Type B pancreatic cell (in vitro differentiated cells): ENCODE measurements around the gene DCLK2. TPM values are rescaled to one million over a fixed set of nuclear protein-coding genes. Genes with fewer than 3 reads are reported as not detected.

Source experiments
- DNase-seq: peaks from one replicate; pipeline ENCODE4 v3.0.0; 2021; ENCODE audit warnings: mixed read lengths; ENCODE audit not compliant: unreplicated experiment; ENCODE audit errors: extremely low spot score
- H3K27ac Mint-ChIP-seq: 2 replicates; pipeline ENCODE4 v1.8.0; 2021; ENCODE audit warnings: mild to moderate bottlenecking, mixed read lengths
- H3K27me3 Mint-ChIP-seq: 2 replicates; pipeline ENCODE4 v1.8.0; 2021; ENCODE audit warnings: mixed read lengths
- H3K36me3 Mint-ChIP-seq: 2 replicates; pipeline ENCODE4 v1.8.0; 2021; ENCODE audit warnings: mixed read lengths
- H3K4me1 Mint-ChIP-seq: one replicate; pipeline ENCODE4 v1.8.0; 2021; ENCODE audit warnings: mixed read lengths; ENCODE audit not compliant: unreplicated experiment
- H3K4me3 Mint-ChIP-seq: 2 replicates; pipeline ENCODE4 v1.8.0; 2021; ENCODE audit warnings: mild to moderate bottlenecking, mixed read lengths
- H3K9me3 Mint-ChIP-seq: 2 replicates; pipeline ENCODE4 v1.8.0; 2021; ENCODE audit warnings: mixed read lengths
- CTCF ChIP-seq: fragments of 200-600 bp; sonication (generic); conservative IDR thresholded peaks from 2 replicates; pipeline ENCODE4 v1.5.0; 2021; ENCODE audit warnings: antibody characterized with exemption, mild to moderate bottlenecking
- total RNA-seq: library from RNA; stranded (reverse); gene quantifications from 2 replicates; pipeline ENCODE4 v1.2.1, GENCODE V29; 2021; ENCODE audit warnings: low replicate concordance

DCLK2 gene
- total RNA-seq, 1 donor from 2014 or later, result 24.9 TPM

GRCh38 chr4:150251752-150252190, 173.5 kb downstream of the DCLK2 start:
- Mint-ChIP-seq H3K4me1 (peaks cover 30% of the 10 kb centered on the region), H3K9me3 (no peaks in the 10 kb centered on the region), H3K27me3 (no peaks in the 10 kb centered on the region), H3K27ac (peak overlapping the region; percentile 83), H3K36me3 (peaks cover 31% of the 10 kb centered on the region), H3K4me3 (no peak overlapping the region)
- no peak for DNase-seq
- TF ChIP-seq CTCF, result no peak

GRCh38 chr4:150252306-150252705, 174.1 kb downstream of the DCLK2 start:
- DNase-seq, result no peak

GRCh38 chr4:150252741-150253140, 174.5 kb downstream of the DCLK2 start:
- Mint-ChIP-seq H3K27ac (no peak overlapping the region), H3K27me3 (no peaks in the 10 kb centered on the region), H3K4me3 (no peak overlapping the region), H3K36me3 (peaks cover 27% of the 10 kb centered on the region), H3K4me1 (peaks cover 22% of the 10 kb centered on the region), H3K9me3 (no peaks in the 10 kb centered on the region)
- no peak for DNase-seq
- TF ChIP-seq CTCF, result no peak

More at GRCh38 chr4:150252306-150252705, 174.1 kb downstream of the DCLK2 start:
- no peaks in the 10 kb centered on the region for H3K27me3 Mint-ChIP-seq
- H3K4me1 Mint-ChIP-seq, result peaks cover 26% of the 10 kb centered on the region
- H3K27ac Mint-ChIP-seq, result peak overlapping the region; percentile 83
- no peak overlapping the region for H3K4me3 Mint-ChIP-seq
- peaks cover 31% of the 10 kb centered on the region for H3K36me3 Mint-ChIP-seq
- H3K9me3 Mint-ChIP-seq, result no peaks in the 10 kb centered on the region
- no peak for TF ChIP-seq CTCF

GRCh38 chr4:150253416-150253815, 175.2 kb downstream of the DCLK2 start:
- Mint-ChIP-seq H3K9me3 (no peaks in the 10 kb centered on the region), H3K27ac (no peak overlapping the region), H3K4me1 (peaks cover 26% of the 10 kb centered on the region), H3K36me3 (peaks cover 27% of the 10 kb centered on the region), H3K4me3 (no peak overlapping the region), H3K27me3 (no peaks in the 10 kb centered on the region)
- no peak for DNase-seq
- TF ChIP-seq CTCF, result no peak

GRCh38 chr4:150253965-150254630, 175.9 kb downstream of the DCLK2 start:
- Mint-ChIP-seq H3K27ac (peak overlapping the region; percentile 48), H3K27me3 (no peaks in the 10 kb centered on the region), H3K9me3 (no peaks in the 10 kb centered on the region), H3K4me1 (peaks cover 26% of the 10 kb centered on the region), H3K36me3 (peaks cover 26% of the 10 kb centered on the region), H3K4me3 (no peak overlapping the region)
- no peak for TF ChIP-seq CTCF
- no peak for DNase-seq
